Measurements from ENCODE around the gene GOLGA6L9. TPM values are rescaled to one million over a fixed set of nuclear protein-coding genes. Genes with fewer than 3 reads are reported as not detected.
A peak's percentile ranks its signal among the peaks of the same experiment; 100 is the strongest.
"Not testable (repeated sequence)": the region's sequence is repeated elsewhere in the genome, so short reads cannot be mapped to it uniquely, and the experiment has no call there.

Gene GOLGA6L9
- total RNA-seq, 1 donor from 2014 or later: 21.0 TPM

GRCh38 chr15:82468205-82468604 lies 38.6 kb downstream of the GOLGA6L9 start:
- H3K27me3 Mint-ChIP-seq (ENCODE audit: low read depth); H3K4me3 Mint-ChIP-seq; H3K27ac Mint-ChIP-seq; H3K9me3 Mint-ChIP-seq; H3K4me1 Mint-ChIP-seq; H3K36me3 Mint-ChIP-seq; DNase-seq (ENCODE audit: low spot score in 2 of 2, unreplicated experiment in 2 of 2): not testable (repeated sequence)
- peak; percentile 36 for TF ChIP-seq CTCF (IDR thresholded peaks at IDR 0.05; ENCODE audit: unreplicated experiment)

DNA sequence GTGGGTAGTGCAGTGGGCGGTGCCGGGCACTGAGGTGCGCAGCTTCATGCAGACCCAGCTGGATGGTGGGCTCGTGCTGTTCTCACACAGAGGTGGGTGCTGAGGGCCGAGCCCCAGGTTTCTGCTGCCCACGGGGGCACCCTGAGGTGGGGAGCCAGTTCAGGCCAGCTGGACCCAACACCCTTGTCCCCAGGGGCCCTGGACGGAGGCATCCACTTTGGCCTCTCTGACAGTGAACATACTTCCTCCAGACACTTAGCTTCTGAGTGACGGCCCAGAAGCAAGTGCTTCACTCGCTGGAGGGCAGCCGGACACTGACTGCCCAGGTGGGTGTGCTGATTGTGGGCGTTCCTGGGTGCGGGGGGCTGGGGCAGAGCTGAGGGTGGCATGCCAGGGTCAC lies 39.8 kb downstream of the GOLGA6L9 start:
- not testable (repeated sequence) for H3K27ac Mint-ChIP-seq; H3K27me3 Mint-ChIP-seq (ENCODE audit: low read depth); H3K4me3 Mint-ChIP-seq; H3K4me1 Mint-ChIP-seq; H3K36me3 Mint-ChIP-seq; DNase-seq (ENCODE audit: low spot score in 2 of 2, unreplicated experiment in 2 of 2); H3K9me3 Mint-ChIP-seq

GRCh38 chr15:82472269-82472982 lies 42.8 kb downstream of the GOLGA6L9 start:
- not testable (repeated sequence) for H3K4me1 Mint-ChIP-seq; H3K9me3 Mint-ChIP-seq; H3K27ac Mint-ChIP-seq; H3K27me3 Mint-ChIP-seq (ENCODE audit: low read depth); DNase-seq (ENCODE audit: low spot score in 2 of 2, unreplicated experiment in 2 of 2); H3K36me3 Mint-ChIP-seq; H3K4me3 Mint-ChIP-seq

DNA sequence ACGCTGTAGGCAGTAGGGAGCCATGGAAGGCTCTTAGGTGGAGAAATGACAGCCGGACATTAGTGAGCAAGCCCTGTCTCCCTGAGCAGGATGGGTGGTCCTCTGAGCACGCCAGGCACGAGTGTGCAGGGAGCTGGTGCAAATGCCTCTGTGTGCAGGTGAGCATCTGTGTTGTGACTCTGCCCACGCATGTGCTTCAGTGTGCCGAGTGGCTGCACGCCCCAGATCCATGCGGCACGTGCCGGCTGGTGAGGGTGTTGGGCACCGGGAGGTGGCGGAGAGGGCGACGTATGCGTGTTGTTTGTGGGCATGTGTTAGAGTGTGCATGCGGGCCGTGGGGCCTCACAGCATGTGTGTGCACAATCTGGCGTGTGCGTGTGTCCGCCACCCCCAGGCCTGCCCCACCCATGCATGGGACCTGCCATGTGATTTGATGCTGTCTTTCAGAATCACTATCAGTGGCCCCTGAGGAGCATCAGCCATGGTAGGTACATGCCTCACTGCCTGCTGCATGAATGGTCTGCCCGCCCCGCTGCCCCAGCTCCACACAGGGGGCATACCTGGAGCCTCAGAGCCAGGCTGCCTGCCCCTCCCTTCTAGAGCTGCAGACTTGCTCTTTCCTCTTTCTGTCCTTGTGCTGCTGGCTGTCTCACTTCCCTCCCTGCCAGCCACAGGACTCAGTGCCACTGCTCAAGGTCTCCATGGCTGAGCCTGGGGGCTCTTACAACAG lies 45.1 kb downstream of the GOLGA6L9 start:
- not testable (repeated sequence) for DNase-seq (ENCODE audit: low spot score in 2 of 2, unreplicated experiment in 2 of 2); H3K27me3 Mint-ChIP-seq (ENCODE audit: low read depth); H3K4me3 Mint-ChIP-seq; H3K4me1 Mint-ChIP-seq; H3K27ac Mint-ChIP-seq; H3K9me3 Mint-ChIP-seq; H3K36me3 Mint-ChIP-seq

DNA sequence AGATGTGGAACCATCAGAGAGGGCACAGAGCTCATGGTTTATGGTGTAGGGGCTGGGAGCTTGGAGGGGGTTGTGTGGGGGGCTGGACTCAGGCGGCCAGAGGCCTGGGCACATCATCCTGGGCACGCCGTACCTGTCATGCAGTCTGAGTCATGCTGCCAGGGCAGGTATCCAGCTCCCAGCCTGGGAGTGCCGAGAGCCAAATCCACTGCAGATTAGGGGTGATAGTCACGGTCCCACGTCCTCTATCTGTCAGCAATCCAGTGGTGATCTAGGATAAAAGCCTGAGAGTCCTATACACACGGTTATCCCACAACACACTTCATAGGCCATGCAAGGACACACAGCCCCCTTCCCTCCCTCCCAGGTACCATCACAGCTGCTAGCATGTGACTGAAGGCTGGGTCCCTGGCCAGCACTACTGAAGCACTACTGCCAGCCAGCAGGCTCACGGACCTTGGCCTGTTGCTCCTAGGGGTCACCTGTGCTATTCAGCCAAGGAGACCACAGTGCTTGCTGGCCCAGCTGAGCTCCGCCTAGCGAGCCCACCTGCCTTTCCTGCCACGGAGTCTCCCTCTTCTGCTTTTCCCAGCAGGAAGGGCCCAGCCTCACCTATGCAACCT lies 45.8 kb downstream of the GOLGA6L9 start:
- not testable (repeated sequence) for H3K27ac Mint-ChIP-seq; H3K36me3 Mint-ChIP-seq; H3K4me1 Mint-ChIP-seq; H3K9me3 Mint-ChIP-seq; H3K27me3 Mint-ChIP-seq (ENCODE audit: low read depth); H3K4me3 Mint-ChIP-seq; DNase-seq (ENCODE audit: low spot score in 2 of 2, unreplicated experiment in 2 of 2)

GRCh38 chr15:82476697-82477342 lies 47.2 kb downstream of the GOLGA6L9 start:
- H3K36me3 Mint-ChIP-seq; H3K4me1 Mint-ChIP-seq; DNase-seq (ENCODE audit: low spot score in 2 of 2, unreplicated experiment in 2 of 2); H3K27ac Mint-ChIP-seq; H3K27me3 Mint-ChIP-seq (ENCODE audit: low read depth); H3K9me3 Mint-ChIP-seq; H3K4me3 Mint-ChIP-seq: not testable (repeated sequence)

DNA sequence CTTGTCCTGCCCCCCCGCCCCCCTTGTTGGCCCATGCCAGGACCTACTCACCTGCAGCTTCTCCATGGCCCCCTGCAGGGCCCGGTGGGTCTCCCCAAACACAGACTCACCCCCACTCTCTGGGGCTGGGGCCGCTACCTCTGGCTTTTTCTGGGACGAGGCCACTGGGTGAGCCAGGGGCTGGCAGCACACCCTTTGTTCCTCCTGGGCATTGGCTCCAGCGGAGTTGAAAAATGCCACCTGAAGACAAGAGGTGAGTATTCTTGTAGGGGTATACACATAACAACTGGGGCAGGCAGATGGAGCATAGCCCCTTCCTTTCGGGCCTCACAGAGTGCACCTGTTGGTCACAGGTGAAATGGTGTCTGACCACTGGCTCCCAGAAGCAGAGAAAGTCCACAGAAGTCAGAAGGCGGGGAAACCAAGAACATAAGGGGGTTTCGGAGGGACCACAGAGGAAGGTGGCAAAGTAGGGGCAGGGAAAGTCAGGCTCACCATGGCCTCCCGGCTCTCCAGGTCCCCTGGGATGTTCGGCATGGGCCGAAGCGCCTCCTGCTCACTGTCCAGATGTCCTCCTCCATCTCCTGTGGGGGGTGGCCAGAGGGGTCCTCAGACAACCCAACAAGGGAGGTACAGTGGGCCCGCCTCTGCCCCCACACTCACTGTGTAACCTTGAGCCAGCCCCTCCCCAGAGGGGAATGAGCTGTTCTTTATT lies 47.9 kb downstream of the GOLGA6L9 start:
- H3K27me3 Mint-ChIP-seq (ENCODE audit: low read depth); H3K27ac Mint-ChIP-seq; DNase-seq (ENCODE audit: low spot score in 2 of 2, unreplicated experiment in 2 of 2); H3K4me1 Mint-ChIP-seq; H3K36me3 Mint-ChIP-seq; H3K4me3 Mint-ChIP-seq; H3K9me3 Mint-ChIP-seq: not testable (repeated sequence)

Other genes starting within 250 kb of the GOLGA6L9 start
- 18.9 to 24.5 TPM (median 23.0 TPM) in 3 replicates for gene EFL1, start 167.1 kb upstream of the GOLGA6L9 start, total RNA-seq
- 3.3 to 4.3 TPM (median 4.0 TPM) in 3 replicates for gene SAXO2, start 167.0 kb upstream of the GOLGA6L9 start, total RNA-seq
- 11.0 to 11.6 TPM (median 11.1 TPM) in 3 replicates for gene GOLGA6L10, start 80.3 kb upstream of the GOLGA6L9 start, total RNA-seq
- gene RPS17, start 110.6 kb downstream of the GOLGA6L9 start, total RNA-seq: 1,564 to 1,650 TPM (median 1,638 TPM) in 3 replicates
- 0.40 to 0.69 TPM (median 0.63 TPM) in 3 replicates for gene CPEB1, start 217.5 kb downstream of the GOLGA6L9 start, total RNA-seq

All from mesothelial cell of epicardium (in vitro differentiated cells).